ENCODE measurements around the gene NKD1. TPM values are rescaled to one million over a fixed set of nuclear protein-coding genes. Genes with fewer than 3 reads are reported as not detected.

NKD1 gene
- total RNA-seq, 1 experiment from 2014 or later, result 0.44 TPM

DNA sequence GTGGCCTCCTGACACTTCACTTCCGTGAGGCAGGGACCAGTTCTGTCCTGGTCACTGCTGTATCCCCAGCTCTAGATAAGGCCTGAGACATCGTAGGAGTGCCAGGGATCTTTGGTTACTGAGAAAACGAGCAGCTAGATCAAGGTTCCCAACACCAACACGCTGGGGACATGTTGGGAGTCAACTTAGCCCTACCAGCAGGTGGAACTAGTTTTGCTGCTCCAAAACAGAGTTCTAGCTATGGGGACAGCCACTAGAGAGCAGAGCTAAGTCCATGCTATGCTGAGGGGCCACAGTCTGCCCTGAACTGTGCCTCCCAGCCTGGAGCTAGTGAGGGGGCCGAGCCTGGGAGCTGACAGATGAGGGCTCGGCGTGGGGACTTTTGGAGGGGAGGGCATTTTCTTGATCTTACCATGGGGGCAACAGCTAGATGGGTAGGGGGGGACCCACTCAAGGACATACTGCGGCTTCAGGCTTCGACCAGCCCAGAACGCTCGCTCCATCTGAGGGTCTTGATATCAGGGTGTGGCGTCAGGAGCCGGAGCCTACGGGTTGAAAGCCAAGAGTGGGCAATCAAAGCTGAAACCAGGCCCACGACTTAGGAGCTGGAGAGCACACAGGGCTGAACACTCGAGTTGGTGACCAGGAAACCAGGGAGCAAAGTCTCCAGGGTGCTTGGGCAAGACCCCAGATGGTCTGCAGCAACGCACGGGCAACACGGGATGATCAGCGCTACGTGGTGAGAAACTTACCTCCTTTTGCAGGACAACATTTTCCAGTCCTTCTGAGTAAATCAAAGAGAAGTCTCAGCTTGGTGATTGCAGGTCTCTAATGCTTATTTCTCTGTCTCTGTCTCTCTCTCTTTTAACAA lies 119.5 kb downstream of the NKD1 start:
- no TSS peak for BruUV-seq (replicated peaks)
- Histone ChIP-seq H2AFZ (no peak overlapping the region), H3K4me1 (replicated peaks; ENCODE audit: insufficient read depth) (peaks cover 14% of the 10 kb centered on the region), H3K27ac (no peak overlapping the region), H3K4me2 (peak overlapping the region; percentile 47), H3K4me3 (no peak overlapping the region), H4K20me1 (ENCODE audit: insufficient read depth) (no peaks in the 10 kb centered on the region), H3K9me2 (ENCODE audit: insufficient read depth) (no peaks in the 10 kb centered on the region), H3K9me3 (ENCODE audit: insufficient read depth, low read depth) (peaks cover 9% of the 10 kb centered on the region; the same call in 1 of the 2 replicates), H3K36me3 (ENCODE audit: low read depth) (no peaks in the 10 kb centered on the region), H3K27me3 (ENCODE audit: insufficient read depth, low read depth) (no peaks in the 10 kb centered on the region), H3F3A (ENCODE audit: insufficient read depth, low read depth) (0 out of 2 replicates have a peak, but pooled peaks cover 4% of the 10 kb centered on the region), H3K79me2 (ENCODE audit: low read depth) (no peaks in the 10 kb centered on the region)
- ChIA-PET CTCF (interaction anchor here (0.6 to 2.7 kb wide), 6 partner anchors 10 to 293 kb away, joined by 3 to 20 read pairs (median 4); no protein-coding TSS in a partner anchor), POLR2A (ENCODE audit: unreplicated experiment) (interaction anchor here (0.6 kb wide), 1 partner anchor 139 kb away, joined by 4 read pairs; no protein-coding TSS in a partner anchor)
- intact Hi-C loops (cut with micrococcal nuclease; ENCODE audit: unreplicated experiment), result loop anchor here (5.0 kb wide), 2 partner anchors 340 to 645 kb away; no protein-coding TSS in a partner anchor
- no peak for TF ChIP-seq EZH2 (IDR thresholded peaks at IDR 0.05; ENCODE audit: low read depth)
- TF ChIP-seq, protein P1, sequence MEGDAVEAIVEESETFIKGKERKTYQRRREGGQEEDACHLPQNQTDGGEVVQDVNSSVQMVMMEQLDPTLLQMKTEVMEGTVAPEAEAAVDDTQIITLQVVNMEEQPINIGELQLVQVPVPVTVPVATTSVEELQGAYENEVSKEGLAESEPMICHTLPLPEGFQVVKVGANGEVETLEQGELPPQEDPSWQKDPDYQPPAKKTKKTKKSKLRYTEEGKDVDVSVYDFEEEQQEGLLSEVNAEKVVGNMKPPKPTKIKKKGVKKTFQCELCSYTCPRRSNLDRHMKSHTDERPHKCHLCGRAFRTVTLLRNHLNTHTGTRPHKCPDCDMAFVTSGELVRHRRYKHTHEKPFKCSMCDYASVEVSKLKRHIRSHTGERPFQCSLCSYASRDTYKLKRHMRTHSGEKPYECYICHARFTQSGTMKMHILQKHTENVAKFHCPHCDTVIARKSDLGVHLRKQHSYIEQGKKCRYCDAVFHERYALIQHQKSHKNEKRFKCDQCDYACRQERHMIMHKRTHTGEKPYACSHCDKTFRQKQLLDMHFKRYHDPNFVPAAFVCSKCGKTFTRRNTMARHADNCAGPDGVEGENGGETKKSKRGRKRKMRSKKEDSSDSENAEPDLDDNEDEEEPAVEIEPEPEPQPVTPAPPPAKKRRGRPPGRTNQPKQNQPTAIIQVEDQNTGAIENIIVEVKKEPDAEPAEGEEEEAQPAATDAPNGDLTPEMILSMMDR (conservative IDR thresholded peaks at IDR 0.05), result no peak
- DNase-seq, result no peak

DNA sequence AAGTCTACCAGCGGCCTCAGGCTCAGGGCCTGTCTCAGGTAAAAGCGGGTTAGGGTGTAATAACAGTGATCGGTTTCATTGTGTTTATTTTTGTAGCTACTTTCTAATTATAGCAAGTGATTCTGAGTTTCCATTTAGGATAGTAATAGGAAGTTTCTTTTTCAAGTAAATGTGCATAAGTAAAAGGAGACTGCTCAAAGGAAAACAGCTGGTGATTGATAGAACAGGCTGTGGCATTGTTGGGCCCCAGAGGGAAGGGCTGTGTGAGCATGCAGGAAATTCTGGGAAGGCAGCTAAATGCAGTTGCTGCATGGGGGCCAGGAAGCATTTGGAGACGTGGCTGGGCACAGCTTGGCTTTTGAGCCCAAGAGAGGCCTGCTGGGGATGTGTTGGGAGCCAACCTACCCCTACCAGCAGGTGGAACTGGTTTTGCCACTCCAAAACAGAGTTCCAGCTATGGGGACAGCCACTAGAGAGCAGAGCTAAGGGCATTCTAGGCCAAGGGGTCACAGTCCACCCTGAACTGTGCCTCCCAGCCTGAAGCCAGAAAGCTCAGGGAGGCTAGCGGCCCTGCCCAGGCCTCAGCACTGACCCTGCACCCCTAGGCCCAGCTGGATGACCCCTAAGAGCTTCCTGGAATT lies 120.3 kb downstream of the NKD1 start:
- CTCF ChIA-PET, result interaction anchor here (0.6 to 2.7 kb wide), 7 partner anchors 9 to 293 kb away, joined by 3 to 20 read pairs (median 3); no protein-coding TSS in a partner anchor
- BruUV-seq (replicated peaks), result no TSS peak
- Histone ChIP-seq H2AFZ (no peak overlapping the region), H3K9me3 (ENCODE audit: insufficient read depth, low read depth) (peaks cover 12% of the 10 kb centered on the region; the same call in 1 of the 2 replicates), H4K20me1 (ENCODE audit: insufficient read depth) (no peaks in the 10 kb centered on the region), H3K36me3 (ENCODE audit: low read depth) (no peaks in the 10 kb centered on the region), H3F3A (ENCODE audit: insufficient read depth, low read depth) (0 out of 2 replicates have a peak, but pooled peaks cover 4% of the 10 kb centered on the region), H3K79me2 (ENCODE audit: low read depth) (no peaks in the 10 kb centered on the region), H3K27me3 (ENCODE audit: insufficient read depth, low read depth) (no peaks in the 10 kb centered on the region), H3K9me2 (ENCODE audit: insufficient read depth) (no peaks in the 10 kb centered on the region), H3K4me3 (no peak overlapping the region), H3K4me2 (peak overlapping the region; percentile 47), H3K27ac (no peak overlapping the region), H3K4me1 (replicated peaks; ENCODE audit: insufficient read depth) (peaks cover 14% of the 10 kb centered on the region)
- POLR2A ChIA-PET (ENCODE audit: unreplicated experiment), result interaction anchor here (0.5 to 0.6 kb wide), 3 partner anchors 99 to 279 kb away, joined by 4 to 5 read pairs (median 5); no protein-coding TSS in a partner anchor
- no peak for TF ChIP-seq EZH2 (IDR thresholded peaks at IDR 0.05; ENCODE audit: low read depth)
- TF ChIP-seq, protein P1 (conservative IDR thresholded peaks at IDR 0.05), result peak; percentile 27; the same call in 1 of the 2 replicates
- intact Hi-C loops (cut with micrococcal nuclease; ENCODE audit: unreplicated experiment), result loop anchor here (5.0 kb wide), 2 partner anchors 341 to 646 kb away; no protein-coding TSS in a partner anchor
- peak; percentile 31 to 48 for DNase-seq

DNA sequence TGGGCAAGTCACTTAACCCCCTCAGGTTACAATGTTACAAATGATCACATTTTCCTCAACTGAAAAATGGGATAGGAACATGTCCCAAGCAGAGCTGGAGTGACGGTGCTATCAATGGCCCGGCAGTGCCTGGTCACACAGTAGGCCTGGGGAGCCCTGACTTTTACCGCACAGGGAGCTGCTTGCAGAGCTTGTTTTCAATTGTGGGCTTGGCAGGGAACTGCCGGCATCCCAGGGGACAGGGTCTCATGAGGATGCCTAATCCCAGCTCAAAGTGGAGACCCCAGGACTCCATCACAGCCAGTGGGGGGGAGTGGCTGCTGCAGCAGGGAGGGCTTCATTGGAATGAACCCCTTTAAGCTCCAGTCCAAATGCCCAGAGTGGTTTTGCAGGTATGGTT lies 121.5 kb downstream of the NKD1 start:
- H3K36me3 ChIP-seq (ENCODE audit: low read depth), result no peaks in the 10 kb centered on the region
- ChIA-PET POLR2A (ENCODE audit: unreplicated experiment) (no interaction called here), CTCF (no interaction called here)
- peaks cover 14% of the 10 kb centered on the region for H3K4me1 ChIP-seq (replicated peaks; ENCODE audit: insufficient read depth)
- H3K9me3 ChIP-seq (ENCODE audit: insufficient read depth, low read depth), result peaks cover 17% of the 10 kb centered on the region; the same call in 1 of the 2 replicates
- H3K4me3 ChIP-seq, result no peak overlapping the region
- DNase-seq, result no peak
- no TSS peak for BruUV-seq (replicated peaks)
- no peaks in the 10 kb centered on the region for H4K20me1 ChIP-seq (ENCODE audit: insufficient read depth)
- no peaks in the 10 kb centered on the region for H3K27me3 ChIP-seq (ENCODE audit: insufficient read depth, low read depth)
- no peaks in the 10 kb centered on the region for H3K9me2 ChIP-seq (ENCODE audit: insufficient read depth)
- H3K4me2 ChIP-seq, result no peak overlapping the region
- TF ChIP-seq, protein P1 (conservative IDR thresholded peaks at IDR 0.05), result no peak
- no peak for TF ChIP-seq EZH2 (IDR thresholded peaks at IDR 0.05; ENCODE audit: low read depth)
- no peaks in the 10 kb centered on the region for H3K79me2 ChIP-seq (ENCODE audit: low read depth)
- no peak overlapping the region for H3K27ac ChIP-seq
- intact Hi-C loops (cut with micrococcal nuclease; ENCODE audit: unreplicated experiment), result loop anchor here (5.0 kb wide), 2 partner anchors 342 to 647 kb away; no protein-coding TSS in a partner anchor
- no peak overlapping the region for H2AFZ ChIP-seq
- H3F3A ChIP-seq (ENCODE audit: insufficient read depth, low read depth), result 0 out of 2 replicates have a peak, but pooled peaks cover 4% of the 10 kb centered on the region
